ENCODE data around the gene CLCN5. TPM values are rescaled to one million over a fixed set of nuclear protein-coding genes. Genes with fewer than 3 reads are reported as not detected.
A peak's percentile ranks its signal among the peaks of the same experiment; 100 is the strongest.

CLCN5 gene
- total and polyA plus RNA-seq, 4 donors, result 2.7 to 18.5 (median 7.5) TPM

- no peak overlapping the region for H3K4me3 ChIP-seq
- whole genome bisulfite sequencing, 2 donors, result 47 to 61% methylated on average over 2 of the region's 2 CpGs
- H3K9ac ChIP-seq (ENCODE audit: insufficient read depth in 1 of 2, low read length in 2 of 2), result no peak overlapping the region
- H3K4me1 ChIP-seq (ENCODE audit: control insufficient read depth in 5 of 5, insufficient read depth in 5 of 5, low read length in 5 of 5), result no peaks in the 10 kb centered on the region
- TF ChIP-seq, protein P1, sequence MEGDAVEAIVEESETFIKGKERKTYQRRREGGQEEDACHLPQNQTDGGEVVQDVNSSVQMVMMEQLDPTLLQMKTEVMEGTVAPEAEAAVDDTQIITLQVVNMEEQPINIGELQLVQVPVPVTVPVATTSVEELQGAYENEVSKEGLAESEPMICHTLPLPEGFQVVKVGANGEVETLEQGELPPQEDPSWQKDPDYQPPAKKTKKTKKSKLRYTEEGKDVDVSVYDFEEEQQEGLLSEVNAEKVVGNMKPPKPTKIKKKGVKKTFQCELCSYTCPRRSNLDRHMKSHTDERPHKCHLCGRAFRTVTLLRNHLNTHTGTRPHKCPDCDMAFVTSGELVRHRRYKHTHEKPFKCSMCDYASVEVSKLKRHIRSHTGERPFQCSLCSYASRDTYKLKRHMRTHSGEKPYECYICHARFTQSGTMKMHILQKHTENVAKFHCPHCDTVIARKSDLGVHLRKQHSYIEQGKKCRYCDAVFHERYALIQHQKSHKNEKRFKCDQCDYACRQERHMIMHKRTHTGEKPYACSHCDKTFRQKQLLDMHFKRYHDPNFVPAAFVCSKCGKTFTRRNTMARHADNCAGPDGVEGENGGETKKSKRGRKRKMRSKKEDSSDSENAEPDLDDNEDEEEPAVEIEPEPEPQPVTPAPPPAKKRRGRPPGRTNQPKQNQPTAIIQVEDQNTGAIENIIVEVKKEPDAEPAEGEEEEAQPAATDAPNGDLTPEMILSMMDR (IDR thresholded peaks at IDR 0.05; ENCODE audit: control extremely low read depth, extremely low read depth), result no peak
- no peaks in the 10 kb centered on the region for H3K9me3 ChIP-seq (ENCODE audit: control insufficient read depth in 4 of 4, insufficient read depth in 3 of 4, low read length in 3 of 4)
- H3K27me3 ChIP-seq (ENCODE audit: control insufficient read depth in 3 of 3, insufficient read depth in 3 of 3, low read length in 2 of 3), result peaks cover 0 to 18% (median 12%) of the 10 kb centered on the region in 3 donors
- DNase-seq (no peak), ATAC-seq (ENCODE audit: insufficient read depth, low FRiP score) (no peak)
- no peaks in the 10 kb centered on the region for H3K36me3 ChIP-seq (ENCODE audit: control insufficient read depth in 4 of 4, insufficient read depth in 4 of 4, low read length in 4 of 4)
- H3K27ac ChIP-seq (ENCODE audit: low read depth in 1 of 2, low read length in 1 of 2), result no peak overlapping the region
These were observed 185.1 kb downstream of the CLCN5 start for GRCh38 chrX:50107470-50107869.

GRCh38 chrX:50108264-50108663, 185.9 kb downstream of the CLCN5 start:
- no peaks in the 10 kb centered on the region for H3K9me3 ChIP-seq (ENCODE audit: control insufficient read depth in 4 of 4, insufficient read depth in 3 of 4, low read length in 3 of 4)
- no peak overlapping the region for H3K4me3 ChIP-seq
- no peak for ATAC-seq (ENCODE audit: insufficient read depth, low FRiP score)
- peak in 1 of 3 donors; percentile 15 for DNase-seq
- no peak overlapping the region for H3K27ac ChIP-seq (ENCODE audit: low read depth in 1 of 2, low read length in 1 of 2)
- 43 to 81% methylated on average over 2 of the region's 2 CpGs for WGBS, 2 donors
- TF ChIP-seq, protein P1 (IDR thresholded peaks at IDR 0.05; ENCODE audit: control extremely low read depth, extremely low read depth), result no peak
- no peak overlapping the region for H3K9ac ChIP-seq (ENCODE audit: insufficient read depth in 1 of 2, low read length in 2 of 2)
- H3K27me3 ChIP-seq (ENCODE audit: control insufficient read depth in 3 of 3, insufficient read depth in 3 of 3, low read length in 2 of 3), result peaks cover 0 to 16% (median 12%) of the 10 kb centered on the region in 3 donors
- no peaks in the 10 kb centered on the region for H3K4me1 ChIP-seq (ENCODE audit: control insufficient read depth in 5 of 5, insufficient read depth in 5 of 5, low read length in 5 of 5)
- no peaks in the 10 kb centered on the region for H3K36me3 ChIP-seq (ENCODE audit: control insufficient read depth in 4 of 4, insufficient read depth in 4 of 4, low read length in 4 of 4)

GRCh38 chrX:50111742-50112141, 189.3 kb downstream of the CLCN5 start:
- no peak overlapping the region for H3K27ac ChIP-seq (ENCODE audit: low read depth in 1 of 2, low read length in 1 of 2)
- H3K27me3 ChIP-seq (ENCODE audit: control insufficient read depth in 3 of 3, insufficient read depth in 3 of 3, low read length in 2 of 3), result peaks cover 0 to 21% (median 7%) of the 10 kb centered on the region in 3 donors
- WGBS, 2 donors, result 34 to 59% methylated on average over 2 of the region's 2 CpGs
- no peak overlapping the region for H3K9ac ChIP-seq (ENCODE audit: insufficient read depth in 1 of 2, low read length in 2 of 2)
- no peaks in the 10 kb centered on the region for H3K4me1 ChIP-seq (ENCODE audit: control insufficient read depth in 5 of 5, insufficient read depth in 5 of 5, low read length in 5 of 5)
- no peak for ATAC-seq (ENCODE audit: insufficient read depth, low FRiP score)
- DNase-seq, result peak in 1 of 3 donors; percentile 43
- H3K4me3 ChIP-seq, result no peak overlapping the region
- no peaks in the 10 kb centered on the region for H3K9me3 ChIP-seq (ENCODE audit: control insufficient read depth in 4 of 4, insufficient read depth in 3 of 4, low read length in 3 of 4)
- H3K36me3 ChIP-seq (ENCODE audit: control insufficient read depth in 4 of 4, insufficient read depth in 4 of 4, low read length in 4 of 4), result no peaks in the 10 kb centered on the region
- TF ChIP-seq, protein P1 (IDR thresholded peaks at IDR 0.05; ENCODE audit: control extremely low read depth, extremely low read depth), result no peak

DNA sequence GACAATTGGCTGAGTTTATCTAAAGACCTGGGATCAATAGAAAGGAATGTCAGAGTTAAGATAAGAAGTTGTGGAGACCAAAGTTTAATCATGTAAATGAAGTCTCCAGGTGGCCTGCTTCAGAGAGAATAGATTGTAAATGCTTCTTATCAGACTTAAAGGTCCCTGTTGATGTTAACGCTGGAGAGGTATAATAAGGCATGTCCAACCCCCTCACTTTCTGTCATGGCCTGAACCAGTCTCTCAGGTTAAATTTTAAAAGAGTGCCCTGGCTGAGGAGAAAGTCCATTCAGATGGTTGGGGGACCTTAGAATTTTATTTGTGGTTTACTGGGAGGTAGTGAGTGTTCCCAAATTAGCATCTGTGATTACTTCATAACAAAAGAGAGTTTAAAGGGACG, 191.7 kb downstream of the CLCN5 start:
- ATAC-seq (ENCODE audit: insufficient read depth, low FRiP score) (no peak), DNase-seq (no peak)
- 32 to 66% methylated on average over 2 of the region's 2 CpGs for WGBS, 2 donors
- H3K4me3 ChIP-seq, result no peak overlapping the region
- no peaks in the 10 kb centered on the region for H3K36me3 ChIP-seq (ENCODE audit: control insufficient read depth in 4 of 4, insufficient read depth in 4 of 4, low read length in 4 of 4)
- no peak overlapping the region for H3K27ac ChIP-seq (ENCODE audit: low read depth in 1 of 2, low read length in 1 of 2)
- H3K9me3 ChIP-seq (ENCODE audit: control insufficient read depth in 4 of 4, insufficient read depth in 3 of 4, low read length in 3 of 4), result no peaks in the 10 kb centered on the region
- TF ChIP-seq, protein P1 (IDR thresholded peaks at IDR 0.05; ENCODE audit: control extremely low read depth, extremely low read depth), result no peak
- H3K27me3 ChIP-seq (ENCODE audit: control insufficient read depth in 3 of 3, insufficient read depth in 3 of 3, low read length in 2 of 3), result peaks cover 0 to 12% (median 7%) of the 10 kb centered on the region in 3 donors
- H3K9ac ChIP-seq (ENCODE audit: insufficient read depth in 1 of 2, low read length in 2 of 2), result no peak overlapping the region
- no peaks in the 10 kb centered on the region for H3K4me1 ChIP-seq (ENCODE audit: control insufficient read depth in 5 of 5, insufficient read depth in 5 of 5, low read length in 5 of 5)
